HG02588 (cell line): ENCODE measurements around the gene BRINP2.

Experiments used
- ATAC-seq: cut with Tn5 transposase; IDR thresholded peaks from one replicate; pipeline ENCODE4 v1.9.1; 2021; ENCODE audit warnings: mild to moderate bottlenecking, moderate library complexity; ENCODE audit not compliant: unreplicated experiment

Gene BRINP2

GRCh38 chr1:177170756-177171535 lies at the start of gene BRINP2:
Gene BRINP2 (plus strand): TSS chr1:177170958. CDS start chr1:177229877, 58,919 bp downstream.
- peak; percentile 92 for ATAC-seq

GRCh38 chr1:177122461-177123251 lies 48.1 kb upstream of the BRINP2 start:
- no peak for ATAC-seq

GRCh38 chr1:177124577-177125278 lies 46.0 kb upstream of the BRINP2 start:
- no peak for ATAC-seq

- ATAC-seq, result no peak
Measured at GRCh38 chr1:177126267-177126666, 44.5 kb upstream of the BRINP2 start.

- no peak for ATAC-seq
Measured at GRCh38 chr1:177128665-177129281, 42.0 kb upstream of the BRINP2 start.

- no peak for ATAC-seq
Measured at GRCh38 chr1:177130451-177130945, 40.3 kb upstream of the BRINP2 start.

- no peak for ATAC-seq
Measured at GRCh38 chr1:177131723-177132122, 39.0 kb upstream of the BRINP2 start.

GRCh38 chr1:177132141-177132540 lies 38.6 kb upstream of the BRINP2 start:
- no peak for ATAC-seq

- ATAC-seq, result no peak
Measured at GRCh38 chr1:177133977-177134538, 36.7 kb upstream of the BRINP2 start.

GRCh38 chr1:177135250-177135649 lies 35.5 kb upstream of the BRINP2 start:
- ATAC-seq, result no peak

GRCh38 chr1:177137814-177138213 lies 32.9 kb upstream of the BRINP2 start:
- ATAC-seq, result no peak

- no peak for ATAC-seq
Measured at GRCh38 chr1:177138347-177138746, 32.4 kb upstream of the BRINP2 start.

- no peak for ATAC-seq
Measured at GRCh38 chr1:177142010-177142409, 28.7 kb upstream of the BRINP2 start.

GRCh38 chr1:177142791-177143271 lies 27.9 kb upstream of the BRINP2 start:
- ATAC-seq, result no peak

GRCh38 chr1:177145106-177146070 lies 25.4 kb upstream of the BRINP2 start:
- ATAC-seq, result no peak

- ATAC-seq, result no peak
Measured at GRCh38 chr1:177146499-177146898, 24.3 kb upstream of the BRINP2 start.

- no peak for ATAC-seq
Measured at GRCh38 chr1:177162243-177162642, 8.5 kb upstream of the BRINP2 start.

- ATAC-seq, result no peak
Measured at GRCh38 chr1:177163844-177164379, 6.8 kb upstream of the BRINP2 start.
